K562 (cell line): ENCODE measurements around the gene TGFA. TPM values are rescaled to one million over a fixed set of nuclear protein-coding genes. Genes with fewer than 3 reads are reported as not detected.

Experiments used
- ATAC-seq: fragments of 200-7000 bp; cut with Tn5 transposase; 3 replicates; pipeline ENCODE4 v1.9.1; 2020; ENCODE audit warnings: moderate library complexity
- BruUV-seq: library from RNA; stranded (reverse); fragments of 400-500 nt; replicated peaks from 2 replicates; lab custom pipeline; 2021; lab: Mats Ljungman, UMichigan
- CTCF ChIA-PET: fragments of 300-600 bp; formaldehyde crosslinking; extraction: SDS; loops from one replicate; lab custom pipeline; 2021; ENCODE audit warnings: low intra/inter-chr PET ratio; lab: Yijun Ruan, JAX
- POLR2A ChIA-PET: fragments of 300-600, 350-650 bp; sonication (Branson Sonifier 250); formaldehyde crosslinking; extraction: SDS; loops from one replicate; lab custom pipeline; 2021; ENCODE audit warnings: antibody characterized with exemption, inconsistent platforms; lab: Yijun Ruan, JAX
- DNase-seq, 4 experiments: peaks; one replicate each; pipeline versions ENCODE4 v3.0.0 to v3.0.0-alpha.2; 2011 to 2018; ENCODE audit warnings: low spot score in 3 of 4, mixed read lengths in 3 of 4; ENCODE audit errors: extremely low read depth in 1 of 4
- FAIRE-seq: peaks from 2 replicates; lab custom pipeline; 2011; peaks lifted over from hg19 to GRCh38; lab: Jason Lieb, UNC
- H2AFZ ChIP-seq: 2 replicates; pipeline ENCODE4 v1.6.0; 2011; ENCODE audit warnings: low read depth, low read length, control low read depth, inconsistent platforms
- H3K27ac ChIP-seq: fragments of 200-600 bp; 3 replicates; pipeline ENCODE4 v1.8.0; 2011; ENCODE audit warnings: low read depth, mild to moderate bottlenecking, control low read depth, inconsistent platforms, low read length, moderate library complexity, mixed read lengths; ENCODE audit errors: extremely low read depth
- H3K27me3 ChIP-seq, 2 experiments: fragments of 300-600 bp in 1 of 2; 2 replicates in 1 of 2; 3 replicates in 1 of 2; pipeline versions ENCODE4 v1.6.0 to v1.8.0; 2011; ENCODE audit warnings: inconsistent platforms in 2 of 2, low read length in 2 of 2, mild to moderate bottlenecking in 1 of 2, mixed read lengths in 1 of 2, moderate library complexity in 1 of 2; ENCODE audit not compliant: control insufficient read depth in 2 of 2, insufficient read depth in 2 of 2
- H3K36me3 ChIP-seq: fragments of 300-600 bp; 3 replicates; pipeline ENCODE4 v1.8.0; 2011; ENCODE audit warnings: mild to moderate bottlenecking, low read length, inconsistent platforms; ENCODE audit not compliant: control insufficient read depth, insufficient read depth
- H3K4me1 ChIP-seq, 2 experiments: fragments of 200-600 bp in 1 of 2; replicated peaks in 1 of 2; 2 replicates in 1 of 2; 3 replicates in 1 of 2; pipeline versions ENCODE4 v1.5.1 to v1.8.0; 2011; ENCODE audit warnings: inconsistent platforms in 2 of 2, low read length in 2 of 2, mild to moderate bottlenecking in 1 of 2, mixed read lengths in 1 of 2, moderate library complexity in 1 of 2; ENCODE audit not compliant: control insufficient read depth in 2 of 2, insufficient read depth in 2 of 2
- H3K4me2 ChIP-seq: 2 replicates; pipeline ENCODE4 v1.6.1; 2011; ENCODE audit warnings: low read length, control low read depth, inconsistent platforms, mixed read lengths; ENCODE audit not compliant: insufficient read depth
- H3K4me3 ChIP-seq: fragments of 200-600 bp; sonication (generic), shearing (Covaris generic); 2 replicates; pipeline ENCODE4 v1.5.1; 2016; ENCODE audit warnings: control low read depth, inconsistent platforms
- H3K79me2 ChIP-seq: fragments of 200-600 bp; 3 replicates; pipeline ENCODE4 v1.8.0; 2011; ENCODE audit warnings: low read length, inconsistent platforms; ENCODE audit not compliant: control insufficient read depth, insufficient read depth
- H3K9ac ChIP-seq, 2 experiments: 2 replicates each; pipeline versions ENCODE4 v1.6.0 to v1.6.1; 2011; ENCODE audit warnings: low read depth in 2 of 2, low read length in 2 of 2, control low read depth in 1 of 2, inconsistent platforms in 1 of 2, mild to moderate bottlenecking in 1 of 2, mixed read lengths in 1 of 2; ENCODE audit not compliant: insufficient read depth in 1 of 2
- H3K9me1 ChIP-seq: one replicate; pipeline ENCODE4 v1.6.0; 2011; ENCODE audit warnings: inconsistent platforms, mild to moderate bottlenecking, low read length, moderate library complexity; ENCODE audit not compliant: control insufficient read depth, insufficient read depth
- H3K9me3 ChIP-seq: replicated peaks from 2 replicates; pipeline ENCODE4 v1.5.1; 2011; ENCODE audit warnings: low read depth, low read length, inconsistent platforms; ENCODE audit not compliant: control insufficient read depth, insufficient read depth
- H4K20me1 ChIP-seq: replicated peaks from 2 replicates; pipeline ENCODE4 v1.6.1; 2011; ENCODE audit warnings: low read length, inconsistent platforms, mixed read lengths; ENCODE audit not compliant: control insufficient read depth, insufficient read depth
- ARID4B ChIP-seq: sonication (generic); formaldehyde crosslinking; IDR thresholded peaks from 2 replicates; pipeline ENCODE4 v1.8.0; 2022; ENCODE audit warnings: mild to moderate bottlenecking, missing genetic modification reagents
- CBFA2T2 ChIP-seq: fragments of 450-650 bp; conservative IDR thresholded peaks from 2 replicates; pipeline ENCODE4 v1.6.1; 2017; ENCODE audit warnings: mild to moderate bottlenecking
- E4F1 ChIP-seq: fragments of 250-450 bp; sonication (Bioruptor Pico); IDR thresholded peaks from 2 replicates; pipeline ENCODE4 v1.5.0; 2021; ENCODE audit warnings: mild to moderate bottlenecking, borderline replicate concordance
- FOXM1 ChIP-seq, 2 experiments: fragments of 450-650 bp in 1 of 2; sonication (generic) in 1 of 2; formaldehyde crosslinking in 1 of 2; IDR thresholded peaks; 2 replicates each; pipeline versions ENCODE4 v1.6.1 to v1.9.0; 2017 to 2022; ENCODE audit warnings: low read depth in 2 of 2, mild to moderate bottlenecking in 2 of 2, missing genetic modification reagents in 1 of 2, moderate library complexity in 1 of 2
- KLF16 ChIP-seq: IDR thresholded peaks from 2 replicates; pipeline ENCODE4 v1.6.1; 2016; ENCODE audit warnings: antibody characterized with exemption
- SMAD1 ChIP-seq: fragments of 150-350 bp; IDR thresholded peaks from 2 replicates; pipeline ENCODE4 v1.6.1; 2014; ENCODE audit warnings: low read length, low read depth; ENCODE audit not compliant: partially characterized antibody
- VEZF1 ChIP-seq: fragments of 200-800 bp; sonication (Bioruptor generic); IDR thresholded peaks from 2 replicates; pipeline ENCODE4 v1.6.1; 2017; ENCODE audit warnings: missing genetic modification characterization, missing compliant biosample characterization
- ZBTB33 ChIP-seq: sonication (generic); formaldehyde crosslinking; IDR thresholded peaks from 2 replicates; pipeline ENCODE4 v1.8.1; 2023; ENCODE audit warnings: mild to moderate bottlenecking, missing genetic modification reagents
- ZNF232 ChIP-seq: sonication (generic); formaldehyde crosslinking; IDR thresholded peaks from 2 replicates; pipeline ENCODE4 v1.8.0; 2022; ENCODE audit warnings: mild to moderate bottlenecking, missing genetic modification reagents
- ZNF24 ChIP-seq: fragments of 450-650 bp; IDR thresholded peaks from 2 replicates; pipeline ENCODE4 v1.6.1; 2016
- ZSCAN32 ChIP-seq: fragments of 450-650 bp; formaldehyde crosslinking; IDR thresholded peaks from 2 replicates; pipeline ENCODE4 v1.4.0; 2020; ENCODE audit warnings: mild to moderate bottlenecking, moderate library complexity
- WGBS: fragments of 100-300 bp; shearing (Covaris generic); methylation state at CpG from one replicate; pipeline ENCODE4 v1.1.6; 2016; ENCODE audit warnings: low coverage, mixed read lengths; ENCODE audit not compliant: insufficient coverage; ENCODE audit errors: missing lambda C conversion rate; 5-methylcytosine and 5-hydroxymethylcytosine counted together
- in situ Hi-C: fragments of 300-500 bp; cut with MboI; formaldehyde crosslinking; loops from 4 replicates; pipeline ENCODE4 v1.15.0; 2018; ENCODE audit warnings: inconsistent platforms, mixed read lengths
- intact Hi-C: fragments of 100-400 bp; cut with micrococcal nuclease; formaldehyde crosslinking; loops from 2 replicates; pipeline ENCODE4 v1.14.2; 2022
- polyA plus RNA-seq, 8 experiments: library from polyadenylated mRNA; depleted of rRNA in 4 of 8; stranded (reverse) in 5 of 8; unstranded in 3 of 8; fragments of >200 nt; fragmentation: Nextera tagmentation in 2 of 8; fragmentation: Illumina TruSeq in 1 of 8; extraction: Ambion mirVana in 2 of 8; extraction: Trizol in 1 of 8; gene quantifications; 2 replicates each; pipeline versions ENCODE4 v1.2.1 to v1.2.3, GENCODE V29; 2011 to 2014; ENCODE audit warnings: inconsistent platforms in 1 of 8, missing spikeins in 1 of 8
- total RNA-seq, 7 experiments: library from RNA; depleted of rRNA in 6 of 7; stranded (reverse); fragments of >200 nt in 6 of 7; fragmentation: Illumina TruSeq in 2 of 7; extraction: Trizol in 2 of 7; gene quantifications; 2 replicates each; pipeline versions ENCODE4 v1.2.1 to v1.2.3, GENCODE V29; 2011 to 2021; ENCODE audit warnings: low replicate concordance in 1 of 7

The TGFA gene
- total and polyA plus RNA-seq, 9 of the 15 experiments (the other 6 are each of a cell fraction or from before 2014, with no cell fraction given): not detected

- H4K20me1 ChIP-seq: 0 out of 2 replicates have a peak, but pooled peaks cover 4% of the 10 kb centered on the region
- H3K4me2 ChIP-seq: no peak overlapping the region
- 3% methylated on average over 3 of the region's 3 CpGs for WGBS
- no peaks in the 10 kb centered on the region for H3K36me3 ChIP-seq
- FAIRE-seq (no peak), DNase-seq (no peak), ATAC-seq (no peak)
- H3K4me3 ChIP-seq: no peak overlapping the region
- ChIA-PET POLR2A (no interaction called here), CTCF (no interaction called here)
- no peak overlapping the region for H3K9ac ChIP-seq
- no peak overlapping the region for H2AFZ ChIP-seq
- intact Hi-C loops: no loop called here
- H3K79me2 ChIP-seq: no peaks in the 10 kb centered on the region
- H3K4me1 ChIP-seq: no peaks in the 10 kb centered on the region
- in situ Hi-C loops: no loop called here
- peaks cover 13 to 63% of the 10 kb centered on the region in 2 experiments; a peak in 4 of 5 replicates for H3K27me3 ChIP-seq
- H3K27ac ChIP-seq: no peak overlapping the region
- no TSS peak for BruUV-seq
- H3K9me3 ChIP-seq: no peaks in the 10 kb centered on the region
- H3K9me1 ChIP-seq: no peaks in the 10 kb centered on the region
- no peak for TF ChIP-seq SMAD1
- TF ChIP-seq ZNF24: no peak
- TF ChIP-seq KLF16: no peak
- TF ChIP-seq ZNF232 (CRISPR knock-in tag): no peak
- no peak for TF ChIP-seq CBFA2T2
- no peak for TF ChIP-seq FOXM1 (IDR thresholded peaks at IDR 0.05; ENCODE audit: low read depth)
- TF ChIP-seq FOXM1 (CRISPR knock-in tag; IDR thresholded peaks at IDR 0.05; ENCODE audit: low read depth): no peak
- no peak for TF ChIP-seq VEZF1 (CRISPR knock-in tag)
- TF ChIP-seq ZBTB33: no peak
- no peak for TF ChIP-seq ARID4B (CRISPR knock-in tag)
- no peak for TF ChIP-seq ZSCAN32 (CRISPR knock-in tag)
- no peak for TF ChIP-seq E4F1 (CRISPR knock-in tag)
Measured at GRCh38 chr2:70520825-70521224, 32.8 kb downstream of the TGFA start.
